ENCODE data around the gene KIAA1755.

- TF ChIP-seq CTCF (IDR thresholded peaks at IDR 0.05; ENCODE audit: insufficient read depth, low read depth, low read length) (no peak), EZH2 (IDR thresholded peaks at IDR 0.05; ENCODE audit: insufficient read depth, low read length) (no peak)
Observed at GRCh38 chr20:38210741-38211140, 49.8 kb downstream of the KIAA1755 start.

All from astrocyte (in vitro differentiated cells and primary cell).